ENCODE data around the gene OCIAD2.
"Not testable (repeated sequence)": the region's sequence is repeated elsewhere in the genome, so short reads cannot be mapped to it uniquely, and the experiment has no call there.

OCIAD2 gene

GRCh38 chr4:48899950-48900349 is 6.6 kb downstream of the OCIAD2 start:
- H3K9ac ChIP-seq (ENCODE audit: low read depth, low read length), result no peak overlapping the region
- H3K9me3 ChIP-seq (ENCODE audit: control insufficient read depth, insufficient read depth, low read length), result no peaks in the 10 kb centered on the region
- no peaks in the 10 kb centered on the region for H3K4me1 ChIP-seq (ENCODE audit: insufficient read depth, low read length)
- H3K36me3 ChIP-seq (ENCODE audit: insufficient read depth, low read length), result peaks cover 32% of the 10 kb centered on the region

DNA sequence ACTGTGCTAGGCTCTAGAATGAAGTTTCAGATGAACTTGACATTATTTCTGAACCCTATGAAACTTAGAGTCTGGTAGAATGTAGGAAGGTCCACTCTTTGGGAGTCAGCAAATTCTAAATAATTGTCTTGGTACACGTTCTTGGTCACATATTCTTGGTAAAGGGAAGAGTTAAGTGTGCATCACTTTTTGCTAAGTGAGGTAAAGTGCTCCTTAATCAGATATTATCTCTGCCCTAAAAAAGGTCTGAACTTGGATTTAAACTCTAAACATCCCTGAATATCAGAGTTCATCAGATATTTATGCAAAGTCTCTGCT is 7.2 kb downstream of the OCIAD2 start:
- Histone ChIP-seq H3K36me3 (ENCODE audit: insufficient read depth, low read length) (peaks cover 32% of the 10 kb centered on the region), H3K4me1 (ENCODE audit: insufficient read depth, low read length) (no peaks in the 10 kb centered on the region), H3K9ac (ENCODE audit: low read depth, low read length) (no peak overlapping the region), H3K9me3 (ENCODE audit: control insufficient read depth, insufficient read depth, low read length) (no peaks in the 10 kb centered on the region)

DNA sequence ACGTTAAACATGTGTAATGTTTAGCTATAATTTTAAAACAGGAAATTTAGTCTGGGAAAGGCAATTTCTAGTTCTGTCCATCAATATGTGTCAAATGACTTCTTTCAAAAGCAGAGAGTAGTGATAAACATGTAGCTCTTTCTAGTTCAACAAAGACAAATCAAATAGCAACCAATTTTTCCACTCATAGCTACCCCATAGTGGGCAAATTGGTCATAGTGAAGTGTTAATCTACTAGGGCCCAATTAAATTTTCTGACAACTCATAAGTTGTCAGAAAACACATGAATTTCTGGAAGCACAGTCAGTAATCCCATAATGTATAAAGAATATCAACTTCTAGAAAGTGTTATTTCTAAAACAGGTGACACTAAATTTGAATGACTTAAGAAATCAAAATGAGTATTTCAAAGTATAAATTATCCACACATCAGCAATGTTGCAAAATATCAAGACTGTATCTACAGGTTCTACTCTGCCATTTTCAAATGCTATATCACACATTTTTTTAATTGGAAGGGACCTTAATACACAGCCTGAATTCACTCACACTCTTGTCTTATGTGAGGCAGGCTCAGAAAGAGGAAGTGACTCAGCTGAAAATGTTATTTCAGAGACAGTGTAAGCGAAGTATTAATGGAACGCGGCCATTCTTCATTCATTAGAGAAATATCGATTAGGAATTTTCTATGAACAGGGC is 7.7 kb downstream of the OCIAD2 start:
- no peaks in the 10 kb centered on the region for H3K9me3 ChIP-seq (ENCODE audit: control insufficient read depth, insufficient read depth, low read length)
- peaks cover 28% of the 10 kb centered on the region for H3K36me3 ChIP-seq (ENCODE audit: insufficient read depth, low read length)
- H3K9ac ChIP-seq (ENCODE audit: low read depth, low read length), result no peak overlapping the region
- no peaks in the 10 kb centered on the region for H3K4me1 ChIP-seq (ENCODE audit: insufficient read depth, low read length)

DNA sequence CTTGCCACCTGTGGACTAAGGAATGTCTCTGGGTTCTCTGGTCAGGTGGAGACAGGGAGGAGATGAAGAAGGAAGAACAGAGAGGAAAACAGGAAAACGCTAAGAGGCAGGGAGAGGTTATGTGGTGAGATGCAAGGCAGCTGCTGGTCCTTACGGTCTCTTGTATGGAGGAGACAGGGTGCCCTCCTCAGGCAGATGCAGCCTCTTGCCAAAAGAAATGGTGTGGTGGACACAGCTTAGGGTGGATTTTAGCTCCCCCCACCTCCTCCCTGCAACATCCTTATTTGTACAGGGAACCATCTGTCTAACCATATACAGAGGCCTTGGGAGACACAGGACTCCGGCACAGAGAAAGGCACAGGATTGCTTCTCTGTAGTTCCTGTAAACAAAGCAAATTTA is 9.7 kb downstream of the OCIAD2 start:
- Histone ChIP-seq H3K36me3 (ENCODE audit: insufficient read depth, low read length) (peaks cover 28% of the 10 kb centered on the region), H3K9me3 (ENCODE audit: control insufficient read depth, insufficient read depth, low read length) (no peaks in the 10 kb centered on the region), H3K9ac (ENCODE audit: low read depth, low read length) (no peak overlapping the region)

GRCh38 chr4:48891028-48891619 is 15.4 kb downstream of the OCIAD2 start:
- H3K9me3 ChIP-seq (ENCODE audit: control insufficient read depth, insufficient read depth, low read length), result no peaks in the 10 kb centered on the region; the same call in 1 of the 2 replicates
- H3K36me3 ChIP-seq (ENCODE audit: insufficient read depth, low read length), result peaks cover 25% of the 10 kb centered on the region

More for the DNA sequence above, 9.7 kb downstream of the OCIAD2 start:
- no peaks in the 10 kb centered on the region for H3K4me1 ChIP-seq (ENCODE audit: insufficient read depth, low read length)

DNA sequence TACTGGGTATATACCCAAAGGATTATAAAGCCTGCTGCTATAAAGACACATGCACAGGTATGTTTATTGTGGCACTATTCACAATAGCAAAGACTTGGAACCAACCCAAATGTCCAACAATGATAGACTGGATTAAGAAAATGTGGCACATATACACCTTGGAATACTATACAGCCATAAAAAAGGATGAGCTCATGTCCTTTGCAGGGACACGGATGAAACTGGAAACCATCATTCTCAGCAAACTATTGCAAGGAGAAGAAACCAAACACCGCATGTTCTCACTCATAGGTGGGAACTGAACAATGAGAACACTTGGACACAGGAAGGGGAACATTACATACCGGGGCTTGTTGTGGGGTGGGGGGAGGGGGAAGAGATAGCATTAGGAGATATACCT is 16.8 kb downstream of the OCIAD2 start:
- H3K9ac ChIP-seq (ENCODE audit: low read depth, low read length); H3K4me1 ChIP-seq (ENCODE audit: insufficient read depth, low read length); H3K9me3 ChIP-seq (ENCODE audit: control insufficient read depth, insufficient read depth, low read length): not testable (repeated sequence)
- H3K36me3 ChIP-seq (ENCODE audit: insufficient read depth, low read length), result peaks cover 25% of the 10 kb centered on the region

More at GRCh38 chr4:48891028-48891619, 15.4 kb downstream of the OCIAD2 start:
- no peaks in the 10 kb centered on the region for H3K4me1 ChIP-seq (ENCODE audit: insufficient read depth, low read length)
- H3K9ac ChIP-seq (ENCODE audit: low read depth, low read length), result no peak overlapping the region

DNA sequence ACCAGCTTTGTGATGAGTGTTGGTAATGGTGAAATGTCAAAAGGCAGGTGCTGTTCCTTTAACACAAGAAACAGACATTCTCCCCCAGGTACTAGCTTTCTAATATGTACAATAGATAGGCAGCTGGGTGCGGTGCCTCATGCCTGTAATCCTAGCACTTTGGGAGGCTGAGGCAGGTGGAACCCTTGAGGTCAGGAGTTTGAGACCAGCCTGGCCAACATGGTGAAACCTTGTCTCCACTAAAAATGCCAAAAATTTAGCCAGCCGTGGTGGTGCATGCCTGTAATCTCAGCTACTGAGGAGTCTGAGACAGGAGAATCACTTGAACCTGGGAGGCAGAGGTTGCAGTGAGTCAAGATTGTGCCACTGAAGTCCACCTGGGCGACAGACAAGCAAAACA is 24.9 kb downstream of the OCIAD2 start:
- not testable (repeated sequence) for H3K36me3 ChIP-seq (ENCODE audit: insufficient read depth, low read length); H3K4me1 ChIP-seq (ENCODE audit: insufficient read depth, low read length); H3K9ac ChIP-seq (ENCODE audit: low read depth, low read length); H3K9me3 ChIP-seq (ENCODE audit: control insufficient read depth, insufficient read depth, low read length)

DNA sequence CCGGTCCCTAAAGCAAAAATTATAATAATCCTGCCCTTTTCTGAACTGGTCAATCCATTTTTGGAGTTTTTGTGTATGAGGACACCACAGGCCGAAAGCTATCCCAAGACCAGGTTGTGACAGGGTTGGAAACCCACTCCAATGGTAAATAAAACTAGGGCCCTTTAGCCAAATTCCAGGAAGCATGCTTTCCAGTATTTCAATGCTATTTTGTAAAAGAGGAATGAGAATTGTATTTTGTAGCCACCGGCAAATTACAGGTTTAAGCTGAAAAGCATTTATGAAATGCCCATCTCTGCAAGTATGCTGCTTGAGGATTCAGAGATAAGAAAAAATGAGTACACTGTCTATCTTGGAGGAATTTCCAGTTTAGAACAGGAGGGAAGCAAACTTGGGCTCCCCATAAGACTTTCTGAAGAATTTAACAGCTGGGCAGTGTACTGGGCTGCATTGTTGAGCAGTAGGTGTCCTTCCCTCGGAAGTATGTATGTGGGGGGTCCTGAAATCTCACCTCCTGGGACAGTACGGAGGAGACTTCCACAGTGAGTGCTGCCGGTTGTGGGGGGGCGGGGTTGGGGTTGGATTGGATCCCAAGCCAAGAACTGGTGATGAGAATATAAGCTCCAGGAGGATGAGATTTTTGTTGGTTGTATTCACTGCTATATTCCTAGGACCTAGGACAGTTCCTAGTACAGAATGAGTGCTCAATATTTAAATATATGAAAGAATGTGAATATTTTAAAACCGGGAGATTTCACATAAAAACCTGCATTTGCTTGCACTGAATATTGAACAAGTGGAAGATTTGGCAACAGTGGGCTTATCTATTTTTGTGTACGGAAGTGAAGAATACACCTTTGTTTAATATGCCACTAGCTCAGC is 26.8 kb downstream of the OCIAD2 start:
- no peaks in the 10 kb centered on the region for H3K4me1 ChIP-seq (ENCODE audit: insufficient read depth, low read length)
- H3K36me3 ChIP-seq (ENCODE audit: insufficient read depth, low read length), result no peaks in the 10 kb centered on the region
- no peaks in the 10 kb centered on the region for H3K9me3 ChIP-seq (ENCODE audit: control insufficient read depth, insufficient read depth, low read length)
- H3K9ac ChIP-seq (ENCODE audit: low read depth, low read length), result no peak overlapping the region

GRCh38 chr4:48877827-48878535 is 28.6 kb downstream of the OCIAD2 start:
- H3K9me3 ChIP-seq (ENCODE audit: control insufficient read depth, insufficient read depth, low read length), result no peaks in the 10 kb centered on the region
- H3K4me1 ChIP-seq (ENCODE audit: insufficient read depth, low read length), result no peaks in the 10 kb centered on the region
- H3K9ac ChIP-seq (ENCODE audit: low read depth, low read length), result no peak overlapping the region
- H3K36me3 ChIP-seq (ENCODE audit: insufficient read depth, low read length), result no peaks in the 10 kb centered on the region

DNA sequence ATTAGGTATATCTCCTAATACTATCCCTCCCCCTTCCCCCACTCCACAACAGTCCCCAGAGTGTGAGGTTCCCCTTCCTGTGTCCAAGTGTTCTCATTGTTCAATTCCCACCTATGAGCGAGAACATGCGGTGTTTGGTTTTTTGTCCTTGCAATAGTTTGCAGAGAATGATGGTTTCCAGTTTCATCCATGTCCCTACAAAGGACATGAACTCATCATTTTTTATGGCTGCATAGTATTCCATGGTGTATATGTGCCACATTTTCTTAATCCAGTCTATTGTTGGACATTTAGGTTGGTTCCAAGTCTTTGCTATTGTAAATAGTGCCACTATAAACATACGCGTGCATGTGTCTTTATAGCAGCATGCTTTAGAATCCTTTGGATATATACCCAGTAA is 41.9 kb downstream of the OCIAD2 start:
- not testable (repeated sequence) for H3K4me1 ChIP-seq (ENCODE audit: insufficient read depth, low read length); H3K9ac ChIP-seq (ENCODE audit: low read depth, low read length); H3K9me3 ChIP-seq (ENCODE audit: control insufficient read depth, insufficient read depth, low read length); H3K36me3 ChIP-seq (ENCODE audit: insufficient read depth, low read length)

- Histone ChIP-seq H3K4me1 (ENCODE audit: insufficient read depth, low read length) (no peaks in the 10 kb centered on the region), H3K9me3 (ENCODE audit: control insufficient read depth, insufficient read depth, low read length) (no peaks in the 10 kb centered on the region), H3K9ac (ENCODE audit: low read depth, low read length) (no peak overlapping the region), H3K36me3 (ENCODE audit: insufficient read depth, low read length) (peaks cover 5% of the 10 kb centered on the region; the same call in 1 of the 2 replicates)
Observed at GRCh38 chr4:48863728-48864127, 42.8 kb downstream of the OCIAD2 start.

DNA sequence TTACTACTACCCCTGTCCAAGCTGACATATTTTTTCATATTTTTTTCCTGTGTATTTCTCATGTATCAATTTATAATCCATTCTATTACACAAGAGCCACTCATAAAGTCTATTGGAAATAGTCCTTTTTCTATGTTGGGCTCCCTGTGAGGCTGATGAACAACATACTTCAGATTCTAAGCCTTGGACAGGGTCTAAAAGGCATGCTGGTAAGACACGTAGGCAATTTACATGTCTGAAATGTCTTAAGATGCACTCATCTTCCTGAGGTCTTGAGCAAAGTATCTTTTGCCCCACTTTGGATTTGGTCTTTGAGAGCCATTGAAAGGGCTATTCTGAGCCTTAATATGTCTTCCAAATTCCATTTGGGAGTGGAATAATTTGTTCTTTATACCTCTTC is 43.9 kb downstream of the OCIAD2 start:
- Histone ChIP-seq H3K9ac (ENCODE audit: low read depth, low read length) (no peak overlapping the region), H3K4me1 (ENCODE audit: insufficient read depth, low read length) (no peaks in the 10 kb centered on the region), H3K36me3 (ENCODE audit: insufficient read depth, low read length) (peaks cover 5% of the 10 kb centered on the region; the same call in 1 of the 2 replicates), H3K9me3 (ENCODE audit: control insufficient read depth, insufficient read depth, low read length) (no peaks in the 10 kb centered on the region)

DNA sequence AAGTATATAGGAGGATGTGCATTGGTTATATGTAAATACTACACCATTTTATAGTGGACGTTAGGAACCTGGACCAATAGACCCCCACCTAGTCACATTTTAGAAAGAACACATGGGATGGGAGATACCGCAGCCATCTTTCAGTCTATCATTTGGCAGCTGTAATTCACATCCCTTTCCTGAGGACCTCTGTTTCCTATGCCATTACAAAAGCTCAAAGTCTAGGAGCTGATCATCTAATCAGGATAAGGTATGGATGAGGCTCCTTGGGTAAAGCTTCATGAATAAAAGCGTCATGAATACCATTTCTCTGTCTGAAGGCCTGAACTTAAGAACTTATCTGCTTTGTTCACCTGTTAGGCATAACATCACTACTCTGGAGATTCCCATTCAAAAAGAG is 44.5 kb downstream of the OCIAD2 start:
- H3K9me3 ChIP-seq (ENCODE audit: control insufficient read depth, insufficient read depth, low read length), result no peaks in the 10 kb centered on the region
- no peak overlapping the region for H3K9ac ChIP-seq (ENCODE audit: low read depth, low read length)
- H3K4me1 ChIP-seq (ENCODE audit: insufficient read depth, low read length), result no peaks in the 10 kb centered on the region
- peaks cover 5% of the 10 kb centered on the region; the same call in 1 of the 2 replicates for H3K36me3 ChIP-seq (ENCODE audit: insufficient read depth, low read length)

GRCh38 chr4:48858130-48858529 is 48.4 kb downstream of the OCIAD2 start:
- Histone ChIP-seq H3K9me3 (ENCODE audit: control insufficient read depth, insufficient read depth, low read length) (no peaks in the 10 kb centered on the region), H3K9ac (ENCODE audit: low read depth, low read length) (no peak overlapping the region), H3K4me1 (ENCODE audit: insufficient read depth, low read length) (no peaks in the 10 kb centered on the region), H3K36me3 (ENCODE audit: insufficient read depth, low read length) (peaks cover 17% of the 10 kb centered on the region)
